OCI-LY7 (cell line): ENCODE measurements around the gene DYNLT2. TPM values are rescaled to one million over a fixed set of nuclear protein-coding genes. Genes with fewer than 3 reads are reported as not detected.

Source experiments
- BruUV-seq: library from RNA; stranded (reverse); fragments of 400-500 nt; replicated peaks from 2 replicates; lab custom pipeline; 2021; lab: Mats Ljungman, UMichigan
- CTCF ChIA-PET: fragments of 300-600 bp; sonication (Branson Sonifier 250); formaldehyde crosslinking; loops from one replicate; lab custom pipeline; 2022; ENCODE audit warnings: antibody characterized with exemption; ENCODE audit not compliant: unreplicated experiment; lab: Charles Lee
- POLR2A ChIA-PET: fragments of 300-600 bp; sonication (Branson Sonifier 250); formaldehyde crosslinking; loops from one replicate; lab custom pipeline; 2022; ENCODE audit warnings: antibody characterized with exemption; lab: Charles Lee
- DNase-seq: peaks from one replicate; pipeline ENCODE4 v3.0.0-alpha.2; 2015; ENCODE audit warnings: low spot score
- H2AFZ ChIP-seq: fragments of 200-600 bp; sonication (generic), shearing (Covaris generic); 2 replicates; pipeline ENCODE4 v1.6.1; 2014; ENCODE audit warnings: mild to moderate bottlenecking, antibody characterized with exemption, low read length, moderate library complexity
- H3K27ac ChIP-seq: fragments of 200-600 bp; sonication (generic); 2 replicates; pipeline ENCODE4 v1.5.1; 2014; ENCODE audit warnings: mixed run types, low read depth, mild to moderate bottlenecking, moderate library complexity, low read length, inconsistent platforms; ENCODE audit not compliant: poor library complexity, severe bottlenecking
- H3K36me3 ChIP-seq: fragments of 200-600 bp; sonication (generic); 2 replicates; pipeline ENCODE4 v1.6.1; 2014; ENCODE audit warnings: mild to moderate bottlenecking, antibody characterized with exemption, low read length, moderate library complexity, mixed read lengths; ENCODE audit not compliant: insufficient read depth
- H3K4me1 ChIP-seq: fragments of 200-600 bp; sonication (generic); 2 replicates; pipeline ENCODE4 v1.5.1; 2014; ENCODE audit warnings: mild to moderate bottlenecking, low read length; ENCODE audit not compliant: insufficient read depth, poor library complexity, severe bottlenecking
- H3K4me2 ChIP-seq: fragments of 200-600 bp; sonication (generic); 2 replicates; pipeline ENCODE4 v1.6.1; 2014; ENCODE audit warnings: mild to moderate bottlenecking, low read length
- H3K4me3 ChIP-seq: fragments of 200-600 bp; sonication (generic); 2 replicates; pipeline ENCODE4 v1.5.1; 2014; ENCODE audit warnings: mild to moderate bottlenecking, low read depth, low read length; ENCODE audit not compliant: poor library complexity, severe bottlenecking
- H3K79me2 ChIP-seq: fragments of 200-600 bp; sonication (generic); 2 replicates; pipeline ENCODE4 v1.6.1; 2016; ENCODE audit warnings: low read depth, mild to moderate bottlenecking, low read length, moderate library complexity, mixed read lengths; ENCODE audit not compliant: insufficient read depth
- H3K9me2 ChIP-seq: fragments of 200-600 bp; sonication (generic); 2 replicates; pipeline ENCODE4 v1.6.1; 2016; ENCODE audit warnings: mild to moderate bottlenecking, low read length, mixed read lengths; ENCODE audit not compliant: insufficient read depth
- H3K9me3 ChIP-seq: fragments of 200-600 bp; sonication (generic); 2 replicates; pipeline ENCODE4 v1.6.1; 2014; ENCODE audit warnings: mild to moderate bottlenecking, mixed run types, low read length, mixed read lengths
- H4K20me1 ChIP-seq: fragments of 200-600 bp; sonication (generic); 2 replicates; pipeline ENCODE4 v1.6.1; 2014; ENCODE audit warnings: mild to moderate bottlenecking, antibody characterized with exemption, low read length, moderate library complexity, mixed read lengths; ENCODE audit not compliant: insufficient read depth
- EZH2phosphoT487 ChIP-seq: fragments of 200-600 bp; sonication (generic); IDR thresholded peaks from 2 replicates; pipeline ENCODE4 v1.6.1; 2018; ENCODE audit warnings: low read depth, borderline replicate concordance, mild to moderate bottlenecking, mixed run types, antibody characterized with exemption, low read length, moderate library complexity, mixed read lengths
- intact Hi-C: fragments of 100-400 bp; cut with micrococcal nuclease; formaldehyde crosslinking; loops from one replicate; pipeline ENCODE4 v1.10.0; 2022; ENCODE audit not compliant: unreplicated experiment
- total RNA-seq, 2 experiments: library from RNA; depleted of rRNA in 1 of 2; stranded (reverse); fragments of >200 nt in 1 of 2; shearing (Covaris generic) in 1 of 2; gene quantifications; 2 replicates each; pipeline ENCODE4 v1.2.3, GENCODE V29; 2014 to 2022
- TF ChIP-seq, protein P1 (sequence below): fragments of 200-600 bp; sonication (generic); conservative IDR thresholded peaks from 2 replicates; pipeline ENCODE4 v1.5.1; 2014; ENCODE audit warnings: mild to moderate bottlenecking, antibody characterized with exemption, low read length, moderate library complexity, mixed read lengths

Gene DYNLT2
- total RNA-seq, 2 experiments from 2014 or later, result 6.4 to 7.7 TPM

DNA sequence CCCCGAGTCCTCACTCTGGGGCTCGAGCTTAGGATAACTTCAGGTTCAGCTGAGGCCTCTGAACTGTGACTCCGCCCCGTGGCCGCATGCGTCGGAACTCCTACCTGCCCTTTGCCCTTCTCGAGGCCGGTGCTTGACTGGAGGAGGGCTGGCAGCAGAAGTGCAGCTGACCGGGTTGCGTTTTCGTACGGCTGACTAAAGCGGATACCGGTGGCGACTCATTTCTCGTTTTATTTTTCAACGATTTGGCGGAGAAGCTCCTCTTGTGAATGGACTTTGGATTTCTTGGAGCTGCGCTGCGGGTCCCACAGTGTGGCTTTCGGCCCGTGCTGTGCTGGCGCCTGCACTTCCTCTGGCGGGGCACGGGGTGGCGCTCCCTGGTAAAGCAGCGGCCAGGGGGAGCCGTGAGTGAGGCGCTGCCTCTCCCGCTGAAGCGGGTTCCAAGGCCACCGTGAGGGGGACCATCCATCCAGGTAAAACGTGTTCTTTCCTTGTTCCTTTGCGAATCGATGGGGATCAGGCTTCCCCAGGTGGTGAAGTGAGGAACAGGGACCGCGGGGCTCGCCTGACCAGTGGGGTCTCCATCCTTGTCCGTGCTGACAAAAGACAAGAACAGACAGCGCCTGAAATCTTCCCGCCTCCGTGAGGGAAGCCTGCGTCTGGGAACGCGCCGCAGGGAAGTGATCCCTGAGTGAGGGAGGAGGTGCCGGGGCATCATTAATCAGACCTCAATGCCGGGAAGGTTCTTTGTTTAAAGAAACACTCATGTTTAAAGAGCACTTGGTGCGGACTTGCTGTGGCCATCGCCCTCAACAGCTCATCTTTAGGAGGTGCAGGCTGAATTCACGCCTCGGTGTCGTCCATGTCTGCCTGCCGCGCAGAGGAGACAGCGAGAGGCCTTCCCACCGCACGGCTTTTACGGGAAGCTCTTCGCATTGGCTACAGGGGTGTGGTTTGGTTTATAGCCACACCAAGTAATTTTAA is 38.9 kb upstream of the DYNLT2 start:
- Histone ChIP-seq H3K79me2 (no peaks in the 10 kb centered on the region), H3K9me2 (no peaks in the 10 kb centered on the region), H2AFZ (peak overlapping the region; percentile 92; the same call in 1 of the 2 replicates), H3K36me3 (no peaks in the 10 kb centered on the region), H3K4me3 (peak overlapping the region; percentile 63), H3K4me1 (peaks cover 3% of the 10 kb centered on the region), H3K27ac (no peak overlapping the region), H3K9me3 (no peaks in the 10 kb centered on the region), H4K20me1 (no peaks in the 10 kb centered on the region), H3K4me2 (peak overlapping the region; percentile 91)
- TF ChIP-seq, protein P1, sequence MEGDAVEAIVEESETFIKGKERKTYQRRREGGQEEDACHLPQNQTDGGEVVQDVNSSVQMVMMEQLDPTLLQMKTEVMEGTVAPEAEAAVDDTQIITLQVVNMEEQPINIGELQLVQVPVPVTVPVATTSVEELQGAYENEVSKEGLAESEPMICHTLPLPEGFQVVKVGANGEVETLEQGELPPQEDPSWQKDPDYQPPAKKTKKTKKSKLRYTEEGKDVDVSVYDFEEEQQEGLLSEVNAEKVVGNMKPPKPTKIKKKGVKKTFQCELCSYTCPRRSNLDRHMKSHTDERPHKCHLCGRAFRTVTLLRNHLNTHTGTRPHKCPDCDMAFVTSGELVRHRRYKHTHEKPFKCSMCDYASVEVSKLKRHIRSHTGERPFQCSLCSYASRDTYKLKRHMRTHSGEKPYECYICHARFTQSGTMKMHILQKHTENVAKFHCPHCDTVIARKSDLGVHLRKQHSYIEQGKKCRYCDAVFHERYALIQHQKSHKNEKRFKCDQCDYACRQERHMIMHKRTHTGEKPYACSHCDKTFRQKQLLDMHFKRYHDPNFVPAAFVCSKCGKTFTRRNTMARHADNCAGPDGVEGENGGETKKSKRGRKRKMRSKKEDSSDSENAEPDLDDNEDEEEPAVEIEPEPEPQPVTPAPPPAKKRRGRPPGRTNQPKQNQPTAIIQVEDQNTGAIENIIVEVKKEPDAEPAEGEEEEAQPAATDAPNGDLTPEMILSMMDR, result peak; percentile 97
- TF ChIP-seq EZH2phosphoT487, result no peak
- DNase-seq, result peak; percentile 70
- ChIA-PET POLR2A (interaction anchor here (1.0 to 1.6 kb wide), 7 partner anchors 13 to 762 kb away, joined by 3 to 4 read pairs (median 3); no protein-coding TSS in a partner anchor), CTCF (interaction anchor here (0.6 to 2.5 kb wide), 12 partner anchors 11 to 769 kb away, joined by 3 to 26 read pairs (median 3); no protein-coding TSS in a partner anchor)
- intact Hi-C loops, result loop anchor here (1.0 to 10.0 kb wide), 5 partner anchors 42 to 739 kb away; partner anchors contain the start of gene DLL1
- BruUV-seq, result no TSS peak

DNA sequence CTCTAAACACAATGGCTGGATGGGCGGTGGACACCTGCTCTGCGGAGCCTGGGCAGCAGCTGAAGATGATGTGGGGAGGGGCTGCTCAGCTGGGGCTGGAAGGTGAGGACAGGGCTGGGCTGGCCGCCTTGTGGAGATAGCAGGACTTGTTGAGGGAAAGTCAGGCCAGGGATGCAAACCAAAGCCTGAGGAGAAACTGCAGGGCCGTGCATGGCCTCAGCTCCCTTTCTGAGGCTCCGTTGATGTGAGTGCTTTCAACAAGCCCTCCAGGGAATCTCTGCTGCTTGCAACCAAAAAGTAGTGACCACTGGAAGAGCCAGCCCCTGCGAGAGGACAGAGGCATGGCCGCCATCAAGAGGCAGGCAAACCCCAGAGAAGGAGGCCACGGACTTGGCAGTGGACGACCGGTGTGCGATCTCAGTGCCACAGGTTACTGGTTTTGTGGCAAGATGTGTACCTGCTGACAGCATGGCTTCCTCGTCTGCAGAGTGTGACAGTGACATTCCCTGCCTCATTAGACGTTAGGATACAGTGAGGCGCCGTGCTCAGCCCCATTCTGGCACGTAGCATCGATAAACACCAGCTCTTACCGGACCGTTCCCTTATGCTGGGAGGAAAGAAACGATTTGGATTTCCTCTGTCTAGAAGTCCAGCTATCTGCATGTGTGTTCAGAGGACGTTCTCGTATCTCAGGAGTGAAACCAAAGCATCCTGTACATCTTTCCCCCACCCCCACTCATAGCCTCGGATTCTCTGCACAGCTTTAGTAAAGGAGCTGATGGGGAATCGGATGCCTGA is 38.0 kb upstream of the DYNLT2 start:
- intact Hi-C loops, result no loop called here
- Histone ChIP-seq H3K4me2 (peak overlapping the region; percentile 91), H3K4me1 (peaks cover 3% of the 10 kb centered on the region), H3K79me2 (no peaks in the 10 kb centered on the region), H4K20me1 (no peaks in the 10 kb centered on the region), H3K27ac (no peak overlapping the region), H3K9me2 (no peaks in the 10 kb centered on the region), H3K4me3 (no peak overlapping the region), H3K9me3 (no peaks in the 10 kb centered on the region), H3K36me3 (no peaks in the 10 kb centered on the region), H2AFZ (peak overlapping the region; percentile 92; the same call in 1 of the 2 replicates)
- DNase-seq, result no peak
- ChIA-PET CTCF (interaction anchor here (0.7 to 2.5 kb wide), 8 partner anchors 14 to 770 kb away, joined by 3 to 26 read pairs (median 4); no protein-coding TSS in a partner anchor), POLR2A (interaction anchor here (0.5 to 1.6 kb wide), 7 partner anchors 14 to 763 kb away, joined by 3 to 5 read pairs (median 4); no protein-coding TSS in a partner anchor)
- BruUV-seq, result no TSS peak
- TF ChIP-seq, protein P1, result no peak
- no peak for TF ChIP-seq EZH2phosphoT487
